IMR-90 (cell line): ENCODE data around the gene COL4A2.

Source experiments
- CHD1 ChIP-seq: IDR thresholded peaks from 2 replicates; pipeline ENCODE4 v1.6.1; 2012; ENCODE audit warnings: low read depth, low read length, improper control_type of control experiment
- FOS ChIP-seq: fragments of 150-350 bp; IDR thresholded peaks from 2 replicates; pipeline ENCODE4 v1.6.1; 2016; ENCODE audit warnings: low read depth, low read length
- MAFK ChIP-seq: IDR thresholded peaks from 2 replicates; pipeline ENCODE4 v1.6.1; 2012; ENCODE audit warnings: low read depth, low read length, improper control_type of control experiment
- MXI1 ChIP-seq: IDR thresholded peaks from 2 replicates; pipeline ENCODE4 v1.6.1; 2012; ENCODE audit warnings: low read depth, mild to moderate bottlenecking, low read length, moderate library complexity, borderline replicate concordance
- NFE2L2 ChIP-seq: fragments of 150-350 bp; IDR thresholded peaks from 2 replicates; pipeline ENCODE4 v1.6.1; 2016; ENCODE audit warnings: low read depth, mild to moderate bottlenecking, low read length
- POLR2A ChIP-seq: IDR thresholded peaks from 2 replicates; pipeline ENCODE4 v1.6.1; 2012; ENCODE audit warnings: mild to moderate bottlenecking, low read depth, low read length
- SMC3 ChIP-seq: fragments of 150-350 bp; IDR thresholded peaks from 2 replicates; pipeline ENCODE4 v1.6.1; 2016; ENCODE audit warnings: low read depth, mild to moderate bottlenecking, antibody characterized with exemption, low read length, moderate library complexity
- TF ChIP-seq, protein P1 (sequence below): fragments of 150-350 bp; IDR thresholded peaks from 2 replicates; pipeline ENCODE4 v1.6.1; 2017; ENCODE audit warnings: mild to moderate bottlenecking, antibody characterized with exemption, low read length, low read depth

DNA sequence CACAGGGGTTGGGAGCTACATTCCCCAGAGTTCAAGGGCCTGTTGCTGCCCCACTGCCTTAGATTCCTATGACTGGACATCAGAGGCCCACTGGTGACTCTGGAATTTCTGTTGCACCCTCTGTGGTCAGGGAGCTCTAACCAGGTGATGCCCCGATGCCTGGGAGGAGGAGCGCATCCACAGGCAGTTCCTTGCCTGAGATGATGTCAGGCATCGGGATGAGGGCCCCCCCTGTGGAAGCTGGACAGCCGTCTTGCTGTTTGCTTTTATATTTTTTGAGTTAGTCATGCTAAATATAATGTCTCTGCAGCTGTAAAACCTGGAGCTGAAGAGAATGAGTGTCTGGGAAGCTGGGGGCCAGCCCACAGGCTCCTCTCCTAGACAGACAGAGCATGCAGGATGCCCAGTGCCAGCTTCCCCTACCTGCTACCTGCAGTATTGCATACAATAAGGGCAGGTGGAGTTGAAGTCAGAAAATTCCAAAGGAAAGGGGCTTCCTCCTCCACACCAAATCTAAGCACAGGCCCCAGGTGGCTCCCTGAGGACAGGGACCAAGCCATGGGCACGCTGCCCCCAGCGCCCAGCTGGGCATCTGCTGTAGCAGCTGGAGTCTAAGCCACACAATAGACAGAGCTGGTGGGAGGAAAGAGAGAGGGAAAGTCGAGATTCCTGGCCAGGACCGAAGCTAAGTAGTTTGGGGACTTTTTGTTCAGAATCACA, 16.2 kb downstream of the COL4A2 start:
- TF ChIP-seq NFE2L2 (no peak; the same call in 1 of the 2 replicates), MXI1 (no peak), MAFK (no peak), POLR2A (peak; percentile 62; the same call in 1 of the 2 replicates), CHD1 (no peak), SMC3 (no peak), FOS (no peak; the same call in 1 of the 2 replicates)
- TF ChIP-seq, protein P1, sequence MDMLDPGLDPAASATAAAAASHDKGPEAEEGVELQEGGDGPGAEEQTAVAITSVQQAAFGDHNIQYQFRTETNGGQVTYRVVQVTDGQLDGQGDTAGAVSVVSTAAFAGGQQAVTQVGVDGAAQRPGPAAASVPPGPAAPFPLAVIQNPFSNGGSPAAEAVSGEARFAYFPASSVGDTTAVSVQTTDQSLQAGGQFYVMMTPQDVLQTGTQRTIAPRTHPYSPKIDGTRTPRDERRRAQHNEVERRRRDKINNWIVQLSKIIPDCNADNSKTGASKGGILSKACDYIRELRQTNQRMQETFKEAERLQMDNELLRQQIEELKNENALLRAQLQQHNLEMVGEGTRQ = no peak
